Naive B cell (primary cell): ENCODE data around the gene TECPR2. TPM values are rescaled to one million over a fixed set of nuclear protein-coding genes. Genes with fewer than 3 reads are reported as not detected.
"Not testable (repeated sequence)": the region's sequence is repeated elsewhere in the genome, so short reads cannot be mapped to it uniquely, and the experiment has no call there.

Source experiments
- ATAC-seq, 2 donors: fragments of 150-1000 bp; cut with Tn5 transposase; 2 replicates each; pipeline ENCODE4 v1.10.0; 2021; ENCODE audit warnings: low read depth in 2 of 2, mild to moderate bottlenecking in 2 of 2, moderate library complexity in 2 of 2
- DNase-seq: peaks from one replicate; pipeline ENCODE4 v3.0.0; 2022
- H3K27ac Mint-ChIP-seq, 6 donors: one replicate each; pipeline ENCODE4 v1.8.0; 2020 to 2022; ENCODE audit warnings: mild to moderate bottlenecking in 6 of 6, mixed read lengths in 6 of 6, moderate library complexity in 5 of 6, inconsistent platforms in 2 of 6
- H3K27me3 Mint-ChIP-seq, 3 donors: one replicate each; pipeline ENCODE4 v1.8.0; 2021 to 2022; ENCODE audit warnings: mixed read lengths in 3 of 3, mild to moderate bottlenecking in 1 of 3
- H3K36me3 Mint-ChIP-seq, 2 donors: one replicate each; pipeline ENCODE4 v1.8.0; 2020 to 2022; ENCODE audit warnings: mixed read lengths in 2 of 2, inconsistent platforms in 1 of 2, mild to moderate bottlenecking in 1 of 2
- H3K4me1 Mint-ChIP-seq, 3 donors: one replicate each; pipeline ENCODE4 v1.8.0; 2020 to 2022; ENCODE audit warnings: mixed read lengths in 3 of 3, inconsistent platforms in 1 of 3, mild to moderate bottlenecking in 1 of 3, moderate library complexity in 1 of 3
- H3K4me3 Mint-ChIP-seq, 8 donors: one replicate each; pipeline ENCODE4 v1.8.0; 2020 to 2022; ENCODE audit warnings: mild to moderate bottlenecking in 8 of 8, mixed read lengths in 8 of 8, moderate library complexity in 8 of 8, inconsistent platforms in 2 of 8
- H3K9me3 Mint-ChIP-seq, 7 donors: one replicate each; pipeline ENCODE4 v1.8.0; 2020 to 2022; ENCODE audit warnings: mixed read lengths in 7 of 7, mild to moderate bottlenecking in 5 of 7, inconsistent platforms in 2 of 7, moderate library complexity in 1 of 7
- polyA plus RNA-seq, 6 donors: library from polyadenylated mRNA; unstranded; fragments of 300-500 nt; fragmentation: Illumina TruSeq; gene quantifications; one replicate each; pipeline ENCODE4 v1.2.3, GENCODE V29; 2021; ENCODE audit warnings: low read depth in 6 of 6

TECPR2 gene
- polyA plus RNA-seq, 6 donors from 2014 or later: 2.3 to 6.6 (median 3.1) TPM

- Mint-ChIP-seq H3K27ac (peak overlapping the region in 5 of 6 donors; percentile 42 to 98 (median 77)), H3K4me1 (peaks cover 31 to 42% (median 39%) of the 10 kb centered on the region in 3 donors), H3K4me3 (peak overlapping the region; percentile 68 to 96 (median 91)), H3K27me3 (no peaks in the 10 kb centered on the region), H3K9me3 (no peaks in the 10 kb centered on the region), H3K36me3 (no peaks in the 10 kb centered on the region)
- no peak for DNase-seq
- ATAC-seq: no peak
Observed at GRCh38 chr14:102525929-102526497, 163.3 kb downstream of the TECPR2 start.

DNA sequence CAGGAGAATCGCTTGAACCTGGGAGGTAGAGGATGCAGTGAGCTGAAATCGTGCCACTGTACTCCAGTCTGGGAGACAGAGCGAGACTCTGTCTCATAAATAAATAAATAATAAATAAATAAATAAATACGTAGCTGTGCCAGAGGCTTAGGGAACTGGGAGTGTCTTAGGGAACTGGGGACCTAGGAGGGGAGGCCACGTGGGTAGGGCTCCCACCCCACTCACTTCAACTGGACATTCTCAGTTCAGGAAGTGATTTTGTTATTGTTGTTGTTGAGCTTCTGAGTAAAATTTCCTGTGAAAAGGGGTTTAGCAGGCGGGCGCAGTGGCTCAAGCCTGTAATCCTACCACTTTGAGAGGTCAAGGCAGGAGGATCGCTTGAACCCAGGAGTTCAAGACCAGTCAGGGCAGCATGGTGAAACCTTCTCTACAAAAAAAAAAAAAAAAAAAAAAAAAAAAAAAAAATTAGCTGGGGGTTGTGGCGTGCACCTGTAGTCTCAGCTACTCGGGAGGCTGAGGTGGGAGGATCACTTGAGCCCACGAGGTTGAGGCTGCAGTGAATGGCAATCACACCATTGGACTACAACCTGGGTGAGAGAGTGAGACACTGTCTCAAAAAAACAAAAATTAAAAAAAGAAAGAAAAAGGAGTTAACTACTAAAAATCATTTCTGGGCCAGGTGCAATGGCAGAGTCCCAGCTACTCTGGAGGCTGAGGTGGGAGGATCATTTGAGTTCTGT lies 165.9 kb downstream of the TECPR2 start:
- Mint-ChIP-seq H3K4me3 (no peak overlapping the region), H3K27ac (no peak overlapping the region)

GRCh38 chr14:102530828-102531478 lies 168.2 kb downstream of the TECPR2 start:
- DNase-seq (peak; percentile 39), ATAC-seq (peak; percentile 91 to 95)
- H3K27me3 Mint-ChIP-seq: no peaks in the 10 kb centered on the region
- H3K9me3 Mint-ChIP-seq: no peaks in the 10 kb centered on the region
- peak overlapping the region in 7 of 8 donors; percentile 5 to 81 (median 64) for H3K4me3 Mint-ChIP-seq
- no peaks in the 10 kb centered on the region for H3K36me3 Mint-ChIP-seq
- H3K27ac Mint-ChIP-seq: peak overlapping the region; percentile 14 to 91 (median 74)
- H3K4me1 Mint-ChIP-seq: peaks cover 10 to 23% (median 14%) of the 10 kb centered on the region in 3 donors

More for the DNA sequence above, 165.9 kb downstream of the TECPR2 start:
- no peaks in the 10 kb centered on the region for H3K36me3 Mint-ChIP-seq
- H3K4me1 Mint-ChIP-seq: peaks cover 27 to 39% (median 34%) of the 10 kb centered on the region in 3 donors
- DNase-seq: no peak
- no peaks in the 10 kb centered on the region for H3K9me3 Mint-ChIP-seq
- no peaks in the 10 kb centered on the region for H3K27me3 Mint-ChIP-seq
- no peak for ATAC-seq

GRCh38 chr14:102532204-102532658 lies 169.5 kb downstream of the TECPR2 start:
- peaks cover 10 to 21% (median 13%) of the 10 kb centered on the region in 3 donors for H3K4me1 Mint-ChIP-seq
- H3K36me3 Mint-ChIP-seq: no peaks in the 10 kb centered on the region
- H3K9me3 Mint-ChIP-seq: no peaks in the 10 kb centered on the region
- DNase-seq (no peak), ATAC-seq (no peak)
- H3K27me3 Mint-ChIP-seq: no peaks in the 10 kb centered on the region
- no peak overlapping the region for H3K27ac Mint-ChIP-seq
- H3K4me3 Mint-ChIP-seq: no peak overlapping the region

- H3K27ac Mint-ChIP-seq: no peak overlapping the region
- peaks cover 0 to 3% (median 3%) of the 10 kb centered on the region in 3 donors for H3K4me1 Mint-ChIP-seq
- H3K4me3 Mint-ChIP-seq: no peak overlapping the region
- no peaks in the 10 kb centered on the region for H3K9me3 Mint-ChIP-seq
- H3K36me3 Mint-ChIP-seq: no peaks in the 10 kb centered on the region
- no peak for DNase-seq
- ATAC-seq: no peak
- H3K27me3 Mint-ChIP-seq: peaks cover 0 to 5% (median 0%) of the 10 kb centered on the region in 3 donors
Observed at GRCh38 chr14:102537981-102538601, 175.3 kb downstream of the TECPR2 start.

DNA sequence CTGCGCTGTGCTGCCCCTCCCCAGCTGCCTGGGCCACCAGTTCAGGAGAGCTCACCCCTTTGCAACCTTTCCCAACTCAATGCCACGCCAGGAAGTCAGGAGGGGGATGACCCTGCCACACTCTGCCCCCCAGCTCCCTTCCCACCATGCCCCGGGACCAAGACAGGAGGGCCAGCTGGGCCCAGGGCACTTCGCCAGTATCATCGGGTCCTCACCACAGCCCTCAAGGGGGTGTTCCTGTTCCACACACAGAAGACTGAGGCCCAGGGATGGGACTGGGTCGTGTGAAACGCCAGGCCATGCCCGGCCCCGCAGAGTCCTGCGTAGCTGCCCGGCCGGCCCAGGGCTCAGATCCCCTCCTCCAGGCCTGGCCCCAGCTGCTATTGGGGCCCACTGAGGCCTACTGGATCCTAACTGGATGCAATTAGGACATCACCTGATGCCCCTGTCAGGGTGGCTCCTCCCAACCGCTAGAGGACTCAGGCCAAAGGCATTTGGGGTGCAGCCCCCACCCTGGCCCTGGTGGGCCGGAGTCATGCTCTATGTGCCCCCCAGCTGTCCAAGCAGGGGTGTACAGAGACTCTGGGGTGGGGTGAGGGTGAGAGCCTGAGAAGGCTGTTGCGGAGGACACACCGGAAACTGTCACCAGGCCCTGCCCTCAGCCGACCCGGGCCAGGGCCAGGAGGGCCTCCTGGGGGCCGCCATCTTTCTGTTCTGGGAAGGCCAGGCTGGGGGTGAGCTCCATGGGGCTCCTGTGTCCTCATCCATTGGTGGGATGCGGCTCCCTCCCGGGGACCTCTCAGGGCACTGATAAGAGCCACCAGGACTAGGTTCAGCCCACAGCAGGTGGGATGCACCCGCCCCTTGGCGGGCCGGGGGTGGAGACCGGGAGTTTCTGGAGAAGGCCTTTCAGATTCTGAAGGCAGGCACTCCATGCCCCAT lies 176.1 kb downstream of the TECPR2 start:
- peaks cover under 1 to 4% (median 3%) of the 10 kb centered on the region in 3 donors for H3K4me1 Mint-ChIP-seq
- no peak for ATAC-seq
- H3K9me3 Mint-ChIP-seq: no peaks in the 10 kb centered on the region
- H3K4me3 Mint-ChIP-seq: no peak overlapping the region
- no peak for DNase-seq
- H3K36me3 Mint-ChIP-seq: no peaks in the 10 kb centered on the region
- no peak overlapping the region for H3K27ac Mint-ChIP-seq
- H3K27me3 Mint-ChIP-seq: peaks cover under 1 to 10% (median 5%) of the 10 kb centered on the region in 3 donors

- Mint-ChIP-seq H3K4me1 (peaks cover 3 to 4% (median 4%) of the 10 kb centered on the region in 3 donors), H3K36me3 (no peaks in the 10 kb centered on the region), H3K27me3 (peaks cover 5 to 15% (median 11%) of the 10 kb centered on the region in 3 donors), H3K4me3 (no peak overlapping the region), H3K9me3 (no peaks in the 10 kb centered on the region), H3K27ac (no peak overlapping the region)
- DNase-seq (no peak), ATAC-seq (no peak)
Observed at GRCh38 chr14:102539544-102540314, 177.0 kb downstream of the TECPR2 start.

DNA sequence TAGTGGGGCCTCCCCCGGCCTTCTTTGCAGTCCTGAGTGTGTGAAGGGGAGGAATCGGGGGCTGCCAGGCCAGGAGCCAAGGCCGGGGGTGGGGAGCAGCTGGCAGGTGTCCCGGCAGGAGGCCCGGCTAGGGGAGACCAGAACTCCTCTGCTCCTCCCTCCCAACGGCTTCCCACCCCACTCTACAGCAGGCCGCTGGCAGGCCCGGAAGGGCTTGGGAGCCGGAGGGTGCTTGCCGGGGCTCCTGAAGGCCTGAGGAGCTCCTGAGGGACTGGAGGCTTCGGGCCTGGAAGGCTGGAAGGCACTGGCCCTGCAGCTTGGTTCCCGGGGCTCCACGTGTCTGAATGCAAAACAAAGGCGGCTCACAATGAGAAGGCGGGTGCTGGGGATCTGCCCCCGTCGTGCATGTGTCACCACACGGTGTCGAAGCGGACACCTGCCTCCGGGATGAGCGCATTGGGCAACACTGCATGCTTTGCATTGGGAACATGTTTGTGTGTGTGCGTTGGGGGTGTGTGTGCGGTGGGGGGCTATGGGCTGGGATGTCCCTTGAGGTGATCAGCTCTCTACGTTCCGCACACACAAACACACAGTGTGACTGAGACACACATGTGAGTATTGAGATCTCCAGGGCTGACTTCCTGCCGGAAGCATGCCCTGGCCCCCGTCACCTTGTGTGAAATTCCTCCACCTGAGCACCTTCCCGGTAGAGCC lies 177.7 kb downstream of the TECPR2 start:
- no peaks in the 10 kb centered on the region for H3K9me3 Mint-ChIP-seq
- H3K27me3 Mint-ChIP-seq: peaks cover 5 to 21% (median 18%) of the 10 kb centered on the region in 3 donors
- H3K4me3 Mint-ChIP-seq: no peak overlapping the region
- H3K36me3 Mint-ChIP-seq: peaks cover 0 to 6% of the 10 kb centered on the region in 2 donors
- H3K27ac Mint-ChIP-seq: no peak overlapping the region
- ATAC-seq (no peak), DNase-seq (no peak)
- H3K4me1 Mint-ChIP-seq: peaks cover 4 to 10% (median 9%) of the 10 kb centered on the region in 3 donors

DNA sequence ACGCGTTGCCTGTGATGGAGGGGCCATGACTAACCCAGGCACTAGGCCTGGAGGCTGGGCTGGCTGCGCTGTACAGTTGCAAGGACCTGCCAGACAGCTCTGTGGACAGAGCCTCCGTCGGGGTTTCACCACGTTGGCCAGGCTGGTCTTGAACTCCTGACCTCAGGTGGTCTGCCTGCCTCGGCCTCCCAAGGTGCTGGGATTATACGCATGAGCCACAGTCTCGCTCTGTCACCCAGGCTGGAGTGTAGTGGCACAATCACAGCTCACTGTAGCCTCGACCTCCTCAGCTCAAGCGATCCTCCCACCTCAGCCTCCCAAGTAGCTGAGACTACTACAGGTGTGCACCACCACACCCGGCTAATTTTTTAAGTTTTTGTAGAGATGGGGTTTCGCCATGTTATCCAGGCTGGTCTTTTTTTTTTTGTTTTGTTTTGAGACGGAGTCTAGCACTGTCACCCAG lies 178.3 kb downstream of the TECPR2 start:
- H3K27me3 Mint-ChIP-seq: peaks cover 5 to 27% (median 24%) of the 10 kb centered on the region in 3 donors
- H3K27ac Mint-ChIP-seq, H3K36me3 Mint-ChIP-seq, H3K9me3 Mint-ChIP-seq, ATAC-seq, DNase-seq, H3K4me3 Mint-ChIP-seq: not testable (repeated sequence)
- H3K4me1 Mint-ChIP-seq: peaks cover 8 to 16% (median 10%) of the 10 kb centered on the region in 3 donors

DNA sequence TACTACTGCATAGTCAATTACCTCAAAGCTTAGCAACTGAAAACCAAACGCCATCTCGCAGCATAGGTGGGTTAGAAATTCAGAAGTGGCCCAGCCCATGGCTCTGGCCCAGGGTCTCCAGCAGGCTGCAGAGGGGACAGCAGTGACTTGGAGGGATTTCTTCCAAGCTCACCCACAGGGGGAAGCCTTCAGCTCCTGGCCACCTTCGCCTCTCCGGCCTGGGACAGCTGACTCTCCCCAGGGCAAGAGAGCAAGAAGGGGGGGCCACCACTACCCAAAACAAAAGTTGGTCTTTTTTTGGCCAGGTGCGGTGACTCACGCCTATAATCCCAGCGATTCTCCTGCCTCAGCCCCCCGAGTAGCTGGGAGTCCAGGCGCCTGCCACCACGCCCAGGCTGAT lies 179.0 kb downstream of the TECPR2 start:
- H3K27ac Mint-ChIP-seq: peak overlapping the region in 1 of 6 donors; percentile 47
- H3K9me3 Mint-ChIP-seq: no peaks in the 10 kb centered on the region
- H3K4me3 Mint-ChIP-seq: no peak overlapping the region
- H3K27me3 Mint-ChIP-seq: peaks cover 5 to 34% (median 28%) of the 10 kb centered on the region in 3 donors
- DNase-seq (no peak), ATAC-seq (no peak)
- H3K36me3 Mint-ChIP-seq: peaks cover 0 to 8% of the 10 kb centered on the region in 2 donors
- peaks cover 9 to 17% (median 10%) of the 10 kb centered on the region in 3 donors for H3K4me1 Mint-ChIP-seq

DNA sequence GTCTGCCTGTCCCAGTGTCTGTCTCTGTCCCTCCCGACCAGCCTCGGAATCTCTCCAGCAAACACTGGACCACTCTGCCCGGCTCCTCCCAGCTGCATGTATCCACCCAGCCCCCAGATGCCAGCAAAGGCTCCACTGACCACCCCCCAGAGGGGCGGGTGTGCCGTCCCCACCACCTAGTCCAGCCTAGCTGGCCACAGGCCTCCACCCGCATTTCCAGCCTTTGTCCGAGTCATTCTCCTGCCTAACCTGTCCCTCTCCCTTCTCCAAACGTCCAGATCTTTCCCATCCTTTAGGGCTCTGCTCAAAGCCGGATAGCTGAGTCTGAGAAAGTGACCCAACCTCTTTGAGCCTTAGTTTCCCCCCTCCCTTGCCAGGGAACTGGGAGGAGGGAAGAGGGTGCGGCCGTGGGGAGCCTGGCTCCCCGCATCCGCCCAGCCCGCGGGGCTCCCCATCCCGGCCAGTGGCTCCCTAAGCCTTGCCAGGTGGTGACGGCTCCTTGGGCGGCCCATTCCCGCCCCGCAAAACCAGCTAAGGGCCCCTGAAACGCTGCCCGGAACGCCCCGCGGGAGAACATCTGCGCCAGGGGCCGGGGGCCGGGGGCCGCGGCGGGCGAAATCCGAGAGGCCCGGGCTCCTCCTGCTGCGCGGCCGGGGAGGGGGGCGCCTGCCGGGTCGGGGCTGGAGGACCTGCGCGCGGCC lies 181.5 kb downstream of the TECPR2 start:
- Mint-ChIP-seq H3K4me1 (peaks cover 13 to 23% (median 16%) of the 10 kb centered on the region in 3 donors), H3K36me3 (peaks cover 0 to 8% of the 10 kb centered on the region in 2 donors), H3K27ac (no peak overlapping the region), H3K4me3 (peak overlapping the region in 4 of 8 donors; percentile 16 to 86 (median 61)), H3K9me3 (peaks cover 0 to 6% (median 0%) of the 10 kb centered on the region in 7 donors), H3K27me3 (peaks cover 17 to 55% (median 34%) of the 10 kb centered on the region in 3 donors)
- DNase-seq (no peak), ATAC-seq (no peak)
